Osteocyte (in vitro differentiated cells): ENCODE results near the gene MARCHF11. TPM values are rescaled to one million over a fixed set of nuclear protein-coding genes. Genes with fewer than 3 reads are reported as not detected.

Source experiments
- DNase-seq: peaks from one replicate; pipeline ENCODE4 v3.0.0; 2021; ENCODE audit warnings: mixed read lengths; ENCODE audit not compliant: unreplicated experiment; ENCODE audit errors: extremely low spot score
- H3K27ac Mint-ChIP-seq: one replicate; pipeline ENCODE4 v1.8.0; 2021; ENCODE audit warnings: mild to moderate bottlenecking, mixed read lengths; ENCODE audit not compliant: unreplicated experiment
- H3K27me3 Mint-ChIP-seq: one replicate; pipeline ENCODE4 v1.8.0; 2021; ENCODE audit warnings: mixed read lengths; ENCODE audit not compliant: unreplicated experiment
- H3K36me3 Mint-ChIP-seq: one replicate; pipeline ENCODE4 v1.8.0; 2021; ENCODE audit warnings: mixed read lengths; ENCODE audit not compliant: unreplicated experiment
- H3K4me1 Mint-ChIP-seq: one replicate; pipeline ENCODE4 v1.8.0; 2021; ENCODE audit warnings: mixed read lengths; ENCODE audit not compliant: unreplicated experiment
- H3K4me3 Mint-ChIP-seq: one replicate; pipeline ENCODE4 v1.8.0; 2021; ENCODE audit warnings: mild to moderate bottlenecking, moderate library complexity, mixed read lengths; ENCODE audit not compliant: unreplicated experiment
- H3K9me3 Mint-ChIP-seq: one replicate; pipeline ENCODE4 v1.8.0; 2021; ENCODE audit warnings: mixed read lengths; ENCODE audit not compliant: unreplicated experiment
- CTCF ChIP-seq: fragments of 200-600 bp; sonication (generic); IDR thresholded peaks from 2 replicates; pipeline ENCODE4 v1.5.0; 2021; ENCODE audit warnings: antibody characterized with exemption, mild to moderate bottlenecking, moderate library complexity
- total RNA-seq: library from RNA; stranded (reverse); gene quantifications from 2 replicates; pipeline ENCODE4 v1.2.1, GENCODE V29; 2021

The MARCHF11 gene
- total RNA-seq, 1 donor from 2014 or later, result not detected

- TF ChIP-seq CTCF, result no peak
- H3K4me1 Mint-ChIP-seq, result peaks cover 11% of the 10 kb centered on the region
- H3K4me3 Mint-ChIP-seq, result no peak overlapping the region
- DNase-seq, result no peak
- H3K36me3 Mint-ChIP-seq, result peaks cover 1% of the 10 kb centered on the region
- peaks cover 4% of the 10 kb centered on the region for H3K9me3 Mint-ChIP-seq
- H3K27me3 Mint-ChIP-seq, result no peaks in the 10 kb centered on the region
- H3K27ac Mint-ChIP-seq, result no peak overlapping the region
These were observed 128.3 kb downstream of the MARCHF11 start for GRCh38 chr5:16051246-16051755.

- no peaks in the 10 kb centered on the region for H3K27me3 Mint-ChIP-seq
These were observed 129.2 kb downstream of the MARCHF11 start for GRCh38 chr5:16050414-16050813.

GRCh38 chr5:16049761-16050160 lies 129.8 kb downstream of the MARCHF11 start:
- no peak for TF ChIP-seq CTCF
- peaks cover 1% of the 10 kb centered on the region for H3K36me3 Mint-ChIP-seq
- peaks cover 4% of the 10 kb centered on the region for H3K9me3 Mint-ChIP-seq
- DNase-seq, result no peak
- H3K4me3 Mint-ChIP-seq, result no peak overlapping the region
- H3K27ac Mint-ChIP-seq, result peak overlapping the region; percentile 24
- H3K4me1 Mint-ChIP-seq, result peaks cover 11% of the 10 kb centered on the region
- H3K27me3 Mint-ChIP-seq, result no peaks in the 10 kb centered on the region

More at GRCh38 chr5:16050414-16050813, 129.2 kb downstream of the MARCHF11 start:
- Mint-ChIP-seq H3K36me3 (peaks cover 1% of the 10 kb centered on the region), H3K4me3 (no peak overlapping the region), H3K9me3 (peaks cover 4% of the 10 kb centered on the region), H3K27ac (no peak overlapping the region), H3K4me1 (peaks cover 11% of the 10 kb centered on the region)
- DNase-seq, result no peak
- no peak for TF ChIP-seq CTCF

GRCh38 chr5:16048132-16048531 lies 131.5 kb downstream of the MARCHF11 start:
- TF ChIP-seq CTCF, result no peak
- DNase-seq, result no peak
- H3K36me3 Mint-ChIP-seq, result peaks cover 1% of the 10 kb centered on the region
- no peak overlapping the region for H3K4me3 Mint-ChIP-seq
- no peaks in the 10 kb centered on the region for H3K27me3 Mint-ChIP-seq
- peaks cover 11% of the 10 kb centered on the region for H3K4me1 Mint-ChIP-seq
- peaks cover 4% of the 10 kb centered on the region for H3K9me3 Mint-ChIP-seq
- H3K27ac Mint-ChIP-seq, result no peak overlapping the region

GRCh38 chr5:16043349-16043965 lies 136.1 kb downstream of the MARCHF11 start:
- TF ChIP-seq CTCF, result no peak
- Mint-ChIP-seq H3K36me3 (no peaks in the 10 kb centered on the region), H3K27me3 (peaks cover 2% of the 10 kb centered on the region), H3K4me3 (no peak overlapping the region), H3K27ac (no peak overlapping the region), H3K4me1 (no peaks in the 10 kb centered on the region), H3K9me3 (no peaks in the 10 kb centered on the region)
- DNase-seq, result no peak
